Naive thymus-derived CD4-positive, alpha-beta T cell (primary cell): ENCODE measurements around the gene B4GALNT3. TPM values are rescaled to one million over a fixed set of nuclear protein-coding genes. Genes with fewer than 3 reads are reported as not detected.
A peak's percentile ranks its signal among the peaks of the same experiment; 100 is the strongest.

Experiments
- ATAC-seq: fragments of 150-1000 bp; cut with Tn5 transposase; 2 replicates; pipeline ENCODE4 v1.10.0; 2021; ENCODE audit warnings: mild to moderate bottlenecking, moderate library complexity
- CTCF ChIA-PET: fragments of 350-600 bp; sonication (Branson Sonifier 250); formaldehyde crosslinking; loops from one replicate; lab custom pipeline; 2021; ENCODE audit warnings: antibody characterized with exemption; lab: Charles Lee
- POLR2A ChIA-PET: fragments of 350-600 bp; sonication (Branson Sonifier 250); formaldehyde crosslinking; loops from one replicate; lab custom pipeline; 2021; ENCODE audit warnings: antibody characterized with exemption, inconsistent platforms; lab: Charles Lee
- DNase-seq, 9 donors: peaks; one replicate each; pipeline versions ENCODE4 v3.0.0 to v3.0.0-alpha.2; 2020 to 2022; ENCODE audit warnings: mixed read lengths in 1 of 9
- H3K27ac ChIP-seq: one replicate; pipeline ENCODE4 v1.7.0; 2013; ENCODE audit warnings: mild to moderate bottlenecking, low read depth, low read length, moderate library complexity
- H3K27me3 ChIP-seq, 2 donors: one replicate each; pipeline ENCODE4 v1.7.0; 2013; ENCODE audit warnings: low read length in 2 of 2, mild to moderate bottlenecking in 2 of 2, moderate library complexity in 2 of 2; ENCODE audit not compliant: control insufficient read depth in 2 of 2, insufficient read depth in 2 of 2
- H3K36me3 ChIP-seq, 3 experiments: 1 replicate in 2 of 3; 2 replicates in 1 of 3; pipeline ENCODE4 v1.7.0; 2013; ENCODE audit warnings: low read length in 3 of 3, mild to moderate bottlenecking in 3 of 3, moderate library complexity in 1 of 3; ENCODE audit not compliant: insufficient read depth in 3 of 3, control insufficient read depth in 2 of 3
- H3K4me1 ChIP-seq, 2 donors: one replicate each; pipeline ENCODE4 v1.7.0; 2013; ENCODE audit warnings: low read length in 2 of 2, mild to moderate bottlenecking in 2 of 2, moderate library complexity in 1 of 2; ENCODE audit not compliant: control insufficient read depth in 2 of 2, insufficient read depth in 2 of 2
- H3K4me3 ChIP-seq: 2 replicates; pipeline ENCODE4 v1.7.0; 2013; ENCODE audit warnings: mild to moderate bottlenecking, low read length
- H3K9me3 ChIP-seq, 3 experiments: 1 replicate in 2 of 3; 2 replicates in 1 of 3; pipeline ENCODE4 v1.7.0; 2013; ENCODE audit warnings: low read length in 3 of 3; ENCODE audit not compliant: control insufficient read depth in 2 of 3
- H3K27ac Mint-ChIP-seq, 9 donors: one replicate each; pipeline ENCODE4 v1.8.0; 2020 to 2022; ENCODE audit warnings: mixed read lengths in 9 of 9, mild to moderate bottlenecking in 8 of 9, moderate library complexity in 5 of 9, inconsistent platforms in 2 of 9
- H3K27me3 Mint-ChIP-seq, 5 donors: one replicate each; pipeline ENCODE4 v1.8.0; 2021 to 2022; ENCODE audit warnings: mixed read lengths in 5 of 5, mild to moderate bottlenecking in 1 of 5
- H3K36me3 Mint-ChIP-seq, 5 donors: one replicate each; pipeline ENCODE4 v1.8.0; 2020 to 2022; ENCODE audit warnings: mixed read lengths in 5 of 5, mild to moderate bottlenecking in 3 of 5, inconsistent platforms in 1 of 5
- H3K4me1 Mint-ChIP-seq, 7 donors: one replicate each; pipeline ENCODE4 v1.8.0; 2020 to 2022; ENCODE audit warnings: mixed read lengths in 7 of 7, mild to moderate bottlenecking in 3 of 7, inconsistent platforms in 1 of 7
- H3K4me3 Mint-ChIP-seq, 10 donors: one replicate each; pipeline ENCODE4 v1.8.0; 2020 to 2022; ENCODE audit warnings: mild to moderate bottlenecking in 10 of 10, mixed read lengths in 10 of 10, moderate library complexity in 6 of 10, inconsistent platforms in 2 of 10
- H3K9me3 Mint-ChIP-seq, 11 donors: one replicate each; pipeline ENCODE4 v1.8.0; 2020 to 2022; ENCODE audit warnings: mixed read lengths in 11 of 11, mild to moderate bottlenecking in 4 of 11, inconsistent platforms in 1 of 11, moderate library complexity in 1 of 11
- intact Hi-C, 2 donors: fragments of 100-400 bp; cut with micrococcal nuclease; formaldehyde crosslinking; loops; one replicate each; pipeline ENCODE4 v1.15.1; 2023
- polyA plus RNA-seq, 2 donors: library from polyadenylated mRNA; unstranded; fragments of 300-500 nt; fragmentation: Illumina TruSeq; gene quantifications; one replicate each; pipeline ENCODE4 v1.2.3, GENCODE V29; 2021
- total RNA-seq, 6 experiments: library from RNA in 5 of 6; stranded (reverse) in 5 of 6; gene quantifications; 1 replicate in 5 of 6; 2 replicates in 1 of 6; pipeline ENCODE4 v1.2.3 and lab custom pipeline; 2021 to 2026

B4GALNT3 gene
- total and polyA plus RNA-seq, 7 experiments from 2014 or later: 0.21 to 12.2 (median 1.3) TPM

DNA sequence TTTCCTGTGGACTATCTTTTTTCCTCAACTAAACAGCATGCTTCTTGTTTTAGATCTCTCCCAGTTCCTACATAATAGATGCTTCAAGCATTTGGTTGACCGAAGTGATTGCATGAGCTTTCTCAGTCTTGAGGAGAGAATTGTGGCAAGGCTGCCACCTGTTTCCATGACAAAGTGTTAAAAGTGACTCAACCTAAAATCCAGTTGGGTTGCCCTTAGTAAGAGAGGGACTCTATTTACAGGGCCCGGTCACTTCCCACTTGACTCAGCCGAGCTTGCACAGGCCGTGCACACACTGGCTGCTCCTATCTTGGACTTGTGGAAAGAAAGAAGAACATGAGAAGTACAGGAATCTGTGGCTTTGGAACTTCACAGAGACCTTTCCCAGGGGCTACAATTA lies 2.1 kb upstream of the B4GALNT3 start:
- H3K27ac Mint-ChIP-seq: no peak overlapping the region
- ChIA-PET POLR2A (interaction anchor here (0.6 kb wide), 1 partner anchor 333 kb away, joined by 4 read pairs; no protein-coding TSS in a partner anchor), CTCF (interaction anchor here (1.0 to 6.3 kb wide), 2 partner anchors 70 to 90 kb away, joined by 3 to 36 read pairs; no protein-coding TSS in a partner anchor)
- Histone ChIP-seq H3K9me3 (no peaks in the 10 kb centered on the region), H3K36me3 (no peaks in the 10 kb centered on the region), H3K27me3 (no peaks in the 10 kb centered on the region), H3K4me3 (no peak overlapping the region), H3K4me1 (peaks cover 6 to 9% of the 10 kb centered on the region in 2 donors), H3K27ac (no peak overlapping the region)
- H3K4me3 Mint-ChIP-seq: peak overlapping the region in 3 of 10 donors; percentile 44 to 89 (median 52)
- intact Hi-C loops: loop anchor here in 1 of 2 donors (5.0 kb wide), 2 partner anchors 360 to 1135 kb away; partner anchors contain the start of gene FBXL14
- no peaks in the 10 kb centered on the region for H3K36me3 Mint-ChIP-seq
- H3K4me1 Mint-ChIP-seq: peaks cover 8 to 28% (median 20%) of the 10 kb centered on the region in 7 donors
- H3K27me3 Mint-ChIP-seq: peaks cover 5 to 67% (median 14%) of the 10 kb centered on the region in 5 donors
- DNase-seq: no peak
- ATAC-seq: no peak
- H3K9me3 Mint-ChIP-seq: peaks cover 0 to 2% (median 0%) of the 10 kb centered on the region in 11 donors

GRCh38 chr12:459050-459429 lies 699 bp upstream of the B4GALNT3 start:
- ATAC-seq (no peak), DNase-seq (no peak)
- Histone ChIP-seq H3K27me3 (no peaks in the 10 kb centered on the region), H3K9me3 (no peaks in the 10 kb centered on the region), H3K27ac (no peak overlapping the region), H3K36me3 (no peaks in the 10 kb centered on the region), H3K4me3 (peak overlapping the region; percentile 72), H3K4me1 (peaks cover 9 to 13% of the 10 kb centered on the region in 2 donors)
- Mint-ChIP-seq H3K27me3 (peaks cover 5 to 80% (median 14%) of the 10 kb centered on the region in 5 donors), H3K9me3 (peaks cover 0 to 2% (median 0%) of the 10 kb centered on the region in 11 donors), H3K36me3 (no peaks in the 10 kb centered on the region), H3K4me1 (peaks cover 8 to 31% (median 20%) of the 10 kb centered on the region in 7 donors), H3K27ac (peak overlapping the region in 2 of 9 donors; percentile 43 to 48), H3K4me3 (peak overlapping the region; percentile 69 to 89 (median 80))
- POLR2A ChIA-PET: no interaction called here
- CTCF ChIA-PET: no interaction called here
- intact Hi-C loops: loop anchor here in 1 of 2 donors (5.0 kb wide), 2 partner anchors 358 to 1133 kb away; partner anchors contain the start of gene FBXL14

GRCh38 chr12:460261-461230 lies 807 bp downstream of the B4GALNT3 start:
- no peaks in the 10 kb centered on the region for H3K36me3 Mint-ChIP-seq
- Histone ChIP-seq H3K4me1 (peaks cover 9 to 13% of the 10 kb centered on the region in 2 donors), H3K36me3 (no peaks in the 10 kb centered on the region), H3K4me3 (peak overlapping the region; percentile 7), H3K9me3 (no peaks in the 10 kb centered on the region), H3K27ac (no peak overlapping the region), H3K27me3 (no peaks in the 10 kb centered on the region)
- peaks cover 8 to 31% (median 18%) of the 10 kb centered on the region in 7 donors for H3K4me1 Mint-ChIP-seq
- H3K27ac Mint-ChIP-seq: peak overlapping the region in 4 of 9 donors; percentile 5 to 81 (median 40)
- CTCF ChIA-PET: no interaction called here
- peak; percentile 74 for ATAC-seq
- peaks cover 5 to 81% (median 14%) of the 10 kb centered on the region in 5 donors for H3K27me3 Mint-ChIP-seq
- H3K4me3 Mint-ChIP-seq: peak overlapping the region; percentile 80 to 90 (median 86)
- peak in 8 of 9 donors; percentile 15 to 47 (median 32) for DNase-seq
- intact Hi-C loops: no loop called here
- H3K9me3 Mint-ChIP-seq: peaks cover 0 to 2% (median 0%) of the 10 kb centered on the region in 11 donors
- POLR2A ChIA-PET: no interaction called here

GRCh38 chr12:461425-461824 lies 1.7 kb downstream of the B4GALNT3 start:
- Histone ChIP-seq H3K4me1 (peaks cover 9 to 13% of the 10 kb centered on the region in 2 donors), H3K4me3 (no peak overlapping the region), H3K9me3 (no peaks in the 10 kb centered on the region), H3K27me3 (no peaks in the 10 kb centered on the region), H3K27ac (no peak overlapping the region), H3K36me3 (no peaks in the 10 kb centered on the region)
- intact Hi-C loops: no loop called here
- no peaks in the 10 kb centered on the region for H3K36me3 Mint-ChIP-seq
- peak overlapping the region; percentile 80 to 90 (median 86) for H3K4me3 Mint-ChIP-seq
- H3K9me3 Mint-ChIP-seq: peaks cover 0 to 2% (median 0%) of the 10 kb centered on the region in 11 donors
- H3K27ac Mint-ChIP-seq: peak overlapping the region in 4 of 9 donors; percentile 5 to 81 (median 68)
- DNase-seq: no peak
- CTCF ChIA-PET: interaction anchor here (0.6 kb wide), 1 partner anchor 77 kb away, joined by 5 read pairs; no protein-coding TSS in a partner anchor
- POLR2A ChIA-PET: no interaction called here
- H3K27me3 Mint-ChIP-seq: peaks cover 5 to 74% (median 14%) of the 10 kb centered on the region in 5 donors
- H3K4me1 Mint-ChIP-seq: peaks cover 8 to 31% (median 18%) of the 10 kb centered on the region in 7 donors
- ATAC-seq: no peak

DNA sequence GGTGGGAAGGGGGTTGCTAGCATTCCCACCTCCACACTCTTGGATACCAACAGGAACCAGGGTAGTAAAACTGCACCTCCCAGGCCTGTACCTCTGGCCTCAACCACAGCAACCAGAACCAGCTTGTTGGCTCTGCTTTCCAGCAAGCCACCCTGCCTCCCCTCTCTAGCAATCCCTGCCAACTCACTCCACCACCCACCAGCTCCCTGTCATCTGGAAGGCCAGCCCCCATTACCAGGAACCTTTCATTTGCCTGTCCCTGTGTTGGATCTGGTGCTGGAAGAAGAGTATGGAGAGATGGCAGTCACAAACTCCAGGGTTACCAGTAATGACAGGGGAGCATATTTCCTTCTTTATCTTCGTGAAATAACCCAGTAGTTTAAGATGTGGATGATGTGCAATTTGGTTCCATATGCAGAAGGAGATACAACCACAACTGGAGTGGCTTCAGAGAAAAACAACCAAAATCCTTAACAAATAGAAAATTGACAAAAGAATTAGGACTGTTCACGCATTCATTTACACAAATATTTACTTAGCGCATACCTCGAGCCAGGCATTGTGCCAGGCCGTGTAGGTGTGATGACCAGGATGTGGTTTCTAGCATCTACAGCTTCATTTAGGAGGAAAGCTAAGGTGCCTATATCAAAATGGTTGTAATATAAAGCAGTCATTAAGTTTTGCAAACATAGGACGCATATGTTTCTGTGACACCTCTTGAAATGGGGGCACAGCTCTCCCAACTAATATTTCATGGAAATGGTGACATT lies 3.4 kb downstream of the B4GALNT3 start:
- Histone ChIP-seq H3K36me3 (no peaks in the 10 kb centered on the region), H3K27ac (no peak overlapping the region), H3K9me3 (no peaks in the 10 kb centered on the region), H3K4me3 (no peak overlapping the region), H3K27me3 (no peaks in the 10 kb centered on the region), H3K4me1 (peaks cover 9 to 13% of the 10 kb centered on the region in 2 donors)
- no peak for DNase-seq
- Mint-ChIP-seq H3K9me3 (no peaks in the 10 kb centered on the region), H3K27me3 (peaks cover 3 to 59% (median 9%) of the 10 kb centered on the region in 5 donors), H3K4me3 (peak overlapping the region in 1 of 10 donors; percentile 17), H3K4me1 (peaks cover 8 to 29% (median 18%) of the 10 kb centered on the region in 7 donors), H3K36me3 (no peaks in the 10 kb centered on the region), H3K27ac (no peak overlapping the region)
- CTCF ChIA-PET: interaction anchor here (0.6 to 1.7 kb wide), 3 partner anchors 14 to 265 kb away, joined by 4 to 10 read pairs (median 5); no protein-coding TSS in a partner anchor
- POLR2A ChIA-PET: no interaction called here
- no peak for ATAC-seq
- intact Hi-C loops: no loop called here
